OCI-LY3 (cell line): ENCODE measurements around the gene MARK2.

Source experiments
- CTCF ChIP-seq: fragments of 200-600, 300-600 bp; sonication (generic); IDR thresholded peaks from 2 replicates; pipeline ENCODE4 v1.5.1; 2014; ENCODE audit warnings: antibody characterized with exemption, low read length, low read depth
- EZH2phosphoT487 ChIP-seq: fragments of 200-600 bp; shearing (Covaris generic); IDR thresholded peaks from 2 replicates; pipeline ENCODE4 v1.6.1; 2018; ENCODE audit warnings: antibody characterized with exemption, mixed run types, low read depth

GRCh38 chr11:63911440-63911839 is 72.5 kb downstream of the MARK2 start:
- TF ChIP-seq CTCF = no peak
- no peak for TF ChIP-seq EZH2phosphoT487
